MM.1S (cell line): ENCODE data around the gene VSIG4.

Experiments used
- EZH2 ChIP-seq: fragments of 300-600 bp; sonication (generic); optimal IDR thresholded peaks from 2 replicates; pipeline ENCODE3; 2017; ENCODE audit warnings: low read depth, mild to moderate bottlenecking, antibody characterized with exemption, low read length, mixed read lengths
- EZH2phosphoT487 ChIP-seq: fragments of 300-600 bp; sonication (generic); IDR thresholded peaks from 2 replicates; pipeline ENCODE4 v1.6.1; 2018; ENCODE audit warnings: antibody characterized with exemption, low read length
- TF ChIP-seq, protein P1 (sequence below): fragments of 300-600 bp; sonication (generic); IDR thresholded peaks from 2 replicates; pipeline ENCODE4 v1.5.1; 2016; ENCODE audit warnings: antibody characterized with exemption, low read length, mixed read lengths

DNA sequence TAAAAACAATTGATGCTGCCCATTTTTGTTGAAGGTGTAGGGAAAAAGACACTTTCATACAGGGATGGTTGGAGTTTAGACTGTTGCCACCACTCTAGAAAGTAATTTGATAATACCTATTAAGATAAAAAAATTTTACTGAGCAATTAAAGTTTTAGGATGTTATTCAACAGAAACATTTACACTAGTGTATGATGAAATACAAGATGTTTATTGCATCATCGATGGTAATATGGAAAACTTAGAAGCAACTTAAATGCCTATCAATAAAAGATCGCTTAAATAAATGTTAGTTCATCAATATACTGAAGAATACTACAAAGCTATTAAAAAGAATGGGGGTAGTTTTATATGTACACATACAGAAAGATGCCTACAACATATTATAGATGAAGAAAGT, 9.2 kb upstream of the VSIG4 start:
- TF ChIP-seq, protein P1, sequence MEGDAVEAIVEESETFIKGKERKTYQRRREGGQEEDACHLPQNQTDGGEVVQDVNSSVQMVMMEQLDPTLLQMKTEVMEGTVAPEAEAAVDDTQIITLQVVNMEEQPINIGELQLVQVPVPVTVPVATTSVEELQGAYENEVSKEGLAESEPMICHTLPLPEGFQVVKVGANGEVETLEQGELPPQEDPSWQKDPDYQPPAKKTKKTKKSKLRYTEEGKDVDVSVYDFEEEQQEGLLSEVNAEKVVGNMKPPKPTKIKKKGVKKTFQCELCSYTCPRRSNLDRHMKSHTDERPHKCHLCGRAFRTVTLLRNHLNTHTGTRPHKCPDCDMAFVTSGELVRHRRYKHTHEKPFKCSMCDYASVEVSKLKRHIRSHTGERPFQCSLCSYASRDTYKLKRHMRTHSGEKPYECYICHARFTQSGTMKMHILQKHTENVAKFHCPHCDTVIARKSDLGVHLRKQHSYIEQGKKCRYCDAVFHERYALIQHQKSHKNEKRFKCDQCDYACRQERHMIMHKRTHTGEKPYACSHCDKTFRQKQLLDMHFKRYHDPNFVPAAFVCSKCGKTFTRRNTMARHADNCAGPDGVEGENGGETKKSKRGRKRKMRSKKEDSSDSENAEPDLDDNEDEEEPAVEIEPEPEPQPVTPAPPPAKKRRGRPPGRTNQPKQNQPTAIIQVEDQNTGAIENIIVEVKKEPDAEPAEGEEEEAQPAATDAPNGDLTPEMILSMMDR = no peak
- TF ChIP-seq EZH2 (no peak), EZH2phosphoT487 (no peak)
